Stimulated activated CD8-positive, alpha-beta memory T cell treated with anti-CD3 and anti-CD28 coated beads, Interleukin-12 subunit alpha, Interleukin-12 subunit beta, amount 100 ng/mL, for 4 hours (primary cell): ENCODE measurements around the gene CMA1.

Source experiments
- DNase-seq: peaks from one replicate; pipeline ENCODE4 v3.0.0-alpha.2; 2020; ENCODE audit warnings: low read depth

Gene CMA1

GRCh38 chr14:24465805-24466204 is 42.3 kb downstream of the CMA1 start:
- no peak for DNase-seq

- no peak for DNase-seq
These were observed 42.7 kb downstream of the CMA1 start for GRCh38 chr14:24465368-24465767.

DNA sequence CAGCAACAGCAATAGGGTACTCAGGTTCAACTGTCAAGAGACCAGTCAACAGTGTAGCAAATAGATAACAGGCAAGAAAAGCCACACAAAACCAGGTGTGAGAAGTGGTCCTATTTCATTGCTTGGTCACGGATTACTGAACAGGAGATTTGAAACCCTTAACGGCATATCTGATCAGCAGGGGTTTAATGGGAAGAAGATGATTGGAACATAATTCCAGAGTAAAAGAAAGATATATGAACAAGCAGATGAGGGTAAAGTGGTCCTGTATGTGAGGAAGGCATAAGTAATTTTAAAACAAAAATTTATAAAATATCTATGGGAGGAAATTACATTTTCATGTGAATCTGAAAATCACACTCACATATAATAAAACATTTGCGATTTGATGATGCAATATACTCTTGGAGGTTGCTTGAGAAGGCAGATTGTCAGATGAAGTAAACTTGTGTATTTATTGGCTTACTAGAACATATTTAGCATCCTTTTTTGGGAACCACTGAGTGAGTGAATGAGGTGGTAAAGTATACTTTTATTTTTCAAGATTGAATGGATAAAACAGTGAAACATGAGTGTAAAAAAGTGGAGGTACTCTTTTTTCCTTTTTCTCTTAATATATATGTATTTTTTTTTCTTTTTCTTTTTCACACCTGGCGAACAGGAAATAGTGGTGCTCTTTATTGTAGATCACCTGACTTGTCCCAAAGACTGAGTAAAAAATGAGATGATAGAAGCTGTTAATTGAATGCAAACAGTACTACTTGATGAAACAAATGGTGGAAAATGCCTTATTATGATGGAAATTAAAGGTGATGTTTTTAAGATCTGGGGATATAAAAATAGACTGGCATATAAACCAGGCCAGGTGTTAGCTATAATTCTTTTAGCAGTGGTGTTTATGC is 43.9 kb downstream of the CMA1 start:
- no peak for DNase-seq

GRCh38 chr14:24463017-24463883 is 44.8 kb downstream of the CMA1 start:
- no peak for DNase-seq

- DNase-seq: no peak
These were observed 46.7 kb downstream of the CMA1 start for GRCh38 chr14:24461336-24461735.

- DNase-seq: no peak
These were observed 48.7 kb downstream of the CMA1 start for GRCh38 chr14:24459331-24459730.

- no peak for DNase-seq
These were observed 49.3 kb downstream of the CMA1 start for GRCh38 chr14:24458736-24459135.

GRCh38 chr14:24456980-24457379 is 51.1 kb downstream of the CMA1 start:
- DNase-seq: no peak
